Measurements from ENCODE around the gene OXTR.

The OXTR gene

DNA sequence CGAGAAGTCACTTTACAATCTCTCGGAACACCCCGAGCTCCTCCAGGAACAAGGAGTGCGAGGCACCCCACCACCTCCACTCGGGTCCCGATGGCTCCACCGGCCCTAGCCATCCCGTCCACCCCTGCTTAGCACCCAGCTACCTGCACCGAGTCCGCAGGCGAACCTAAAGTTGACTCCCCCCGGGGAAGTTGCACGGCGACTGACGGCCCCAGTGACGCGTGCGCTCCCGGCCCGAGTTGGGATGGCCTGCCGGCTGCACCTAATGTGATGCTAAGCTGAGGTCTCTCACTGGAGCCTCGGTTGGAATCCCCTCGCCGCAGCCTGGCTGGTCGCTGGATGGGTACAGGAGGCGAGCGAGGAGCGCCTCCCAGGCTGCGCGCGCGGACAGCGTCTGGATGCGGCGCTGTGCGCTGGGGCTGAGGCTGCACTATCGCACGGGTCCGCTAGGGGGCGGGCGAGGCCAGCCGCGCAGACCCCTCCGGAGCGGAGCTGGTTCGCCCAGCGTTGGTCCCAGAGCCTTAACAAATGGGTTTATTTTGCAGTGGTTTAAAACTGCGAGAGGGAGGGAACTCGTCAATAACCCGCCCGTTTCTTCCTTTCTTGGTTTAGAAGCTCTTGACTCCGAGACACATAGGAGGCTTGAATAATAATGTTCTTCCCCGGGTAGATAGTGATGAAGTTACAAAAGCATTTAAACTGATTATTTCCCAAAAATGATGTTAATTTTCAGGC is at the start of gene OXTR:
OXTR (minus strand) TSS at position 526 of the 735 bp plus-strand sequence. CDS start 1,426 bp downstream, outside the sequence.
- DNase-seq: peak; percentile 39

GRCh38 chr3:8817486-8817885 is 48.1 kb upstream of the OXTR start:
- no peak for DNase-seq

GRCh38 chr3:8816106-8816505 is 46.7 kb upstream of the OXTR start:
- no peak for DNase-seq

DNA sequence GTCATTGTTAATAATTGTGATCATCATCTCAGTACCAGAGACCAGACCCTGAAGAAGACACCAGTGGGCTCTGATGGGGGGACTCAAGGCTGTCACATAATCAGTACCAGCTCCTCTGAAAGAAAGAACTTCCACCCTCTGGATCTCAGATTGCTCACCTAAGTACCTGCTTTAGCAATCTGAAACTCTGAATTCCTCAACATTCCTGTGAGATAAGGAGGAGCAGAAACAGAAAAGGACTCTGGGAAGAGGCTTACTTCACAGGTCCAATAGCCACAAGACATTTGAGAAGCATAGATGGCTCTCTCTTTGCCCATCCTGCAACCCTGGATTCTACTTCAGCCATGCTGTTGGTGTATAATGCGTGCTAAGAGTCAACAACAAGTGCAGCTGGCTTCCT is 44.0 kb upstream of the OXTR start:
- DNase-seq: no peak

DNA sequence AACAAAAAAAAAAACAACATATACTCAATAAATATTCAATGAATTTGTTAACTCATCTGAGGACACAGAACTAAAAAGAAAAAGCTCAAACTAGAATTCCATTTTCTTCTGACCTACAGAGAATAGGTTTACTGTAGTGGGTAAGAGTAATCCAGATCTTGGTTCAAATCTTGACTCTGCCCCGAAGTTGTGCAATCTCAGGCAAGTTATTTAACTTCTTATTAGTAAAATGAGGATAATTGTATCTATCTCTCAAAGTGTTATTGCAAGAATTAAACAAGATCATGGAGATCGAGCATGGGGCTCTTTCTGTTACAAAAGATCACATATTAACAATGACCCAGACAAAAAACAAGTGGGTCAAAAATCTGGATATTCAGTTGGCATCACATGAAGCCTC is 41.1 kb upstream of the OXTR start:
- DNase-seq: no peak

GRCh38 chr3:8805774-8806173 is 36.4 kb upstream of the OXTR start:
- no peak for DNase-seq

GRCh38 chr3:8802256-8802655 is 32.8 kb upstream of the OXTR start:
- DNase-seq: no peak

DNA sequence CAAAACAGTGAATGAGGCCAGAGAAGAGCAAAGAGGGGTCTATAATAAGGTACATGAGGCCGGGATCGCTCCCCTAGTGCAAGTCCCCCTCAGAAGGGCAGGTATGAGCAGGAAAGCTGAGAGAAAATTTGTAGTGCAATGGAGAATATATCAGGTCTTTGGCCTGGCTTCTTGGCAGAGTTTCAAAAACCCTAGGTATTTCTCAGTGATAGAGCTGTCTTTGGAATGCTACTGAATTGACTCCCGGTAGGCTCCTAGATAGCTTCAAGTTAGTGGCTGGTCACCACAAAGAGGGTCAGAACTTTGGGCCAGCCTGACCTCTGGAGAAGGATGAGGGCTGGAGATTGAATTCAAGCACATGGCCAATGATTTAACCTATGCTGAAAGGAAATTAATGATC is 30.6 kb upstream of the OXTR start:
- no peak for DNase-seq

GRCh38 chr3:8794247-8794646 is 24.8 kb upstream of the OXTR start:
- DNase-seq: no peak

DNA sequence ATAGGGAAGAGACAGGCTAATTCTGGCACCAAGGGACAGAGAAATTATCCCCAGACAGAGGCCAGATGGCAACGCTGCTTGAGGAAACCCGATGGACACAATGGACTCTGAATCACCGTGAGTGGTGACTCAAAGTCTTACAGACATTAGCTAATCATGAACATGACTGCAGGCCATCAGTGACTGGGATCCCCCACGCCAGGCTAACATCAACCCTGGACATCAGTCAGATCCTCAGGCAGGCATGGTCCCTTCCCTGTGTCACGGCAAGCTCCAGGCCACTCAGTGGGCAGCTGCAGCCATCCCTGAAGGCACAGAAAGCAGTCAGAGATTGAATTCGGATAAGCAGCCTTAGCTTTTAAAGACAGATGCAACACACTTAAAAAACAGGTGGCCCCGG is 23.8 kb upstream of the OXTR start:
- no peak for DNase-seq

GRCh38 chr3:8790529-8790928 is 21.1 kb upstream of the OXTR start:
- no peak for DNase-seq

DNA sequence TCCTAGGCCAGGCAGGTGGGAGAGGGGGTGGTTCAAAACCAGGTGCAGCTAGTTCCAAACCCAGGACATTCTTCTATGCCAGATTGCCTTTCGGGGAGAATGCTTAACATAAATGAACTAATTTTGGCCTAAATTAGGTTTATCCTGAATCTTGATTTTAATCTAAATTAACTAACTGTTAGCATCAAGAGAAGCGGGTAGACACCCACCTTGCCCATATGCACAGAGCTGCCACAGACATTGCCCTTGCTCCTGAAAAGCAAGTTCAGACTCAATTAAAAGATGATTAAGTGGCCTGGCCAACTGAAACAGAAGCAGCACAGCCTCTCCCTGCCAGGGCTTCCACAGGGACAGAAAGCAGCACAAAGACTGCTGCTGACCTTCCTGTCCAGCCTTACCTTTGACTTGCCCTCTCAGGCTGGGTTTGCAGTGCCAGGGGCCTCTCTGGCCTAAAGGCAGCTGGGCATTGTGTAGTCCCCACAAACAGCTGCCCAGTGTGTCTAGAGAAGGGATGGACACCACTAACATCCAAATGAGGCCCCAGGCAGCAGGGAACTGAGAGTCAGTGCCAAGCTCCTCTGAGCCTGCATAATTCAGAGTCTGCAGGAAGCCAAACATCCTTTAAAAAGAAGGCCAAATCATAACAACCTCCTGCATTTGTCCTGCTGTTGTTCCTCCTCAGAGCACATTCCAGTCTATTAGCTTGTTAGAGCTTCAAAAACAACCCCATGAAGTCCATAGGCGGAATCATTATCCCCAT is 15.4 kb upstream of the OXTR start:
- no peak for DNase-seq

GRCh38 chr3:8780279-8780678 is 10.9 kb upstream of the OXTR start:
- DNase-seq: no peak

GRCh38 chr3:8778475-8778874 is 9.1 kb upstream of the OXTR start:
- no peak for DNase-seq

DNA sequence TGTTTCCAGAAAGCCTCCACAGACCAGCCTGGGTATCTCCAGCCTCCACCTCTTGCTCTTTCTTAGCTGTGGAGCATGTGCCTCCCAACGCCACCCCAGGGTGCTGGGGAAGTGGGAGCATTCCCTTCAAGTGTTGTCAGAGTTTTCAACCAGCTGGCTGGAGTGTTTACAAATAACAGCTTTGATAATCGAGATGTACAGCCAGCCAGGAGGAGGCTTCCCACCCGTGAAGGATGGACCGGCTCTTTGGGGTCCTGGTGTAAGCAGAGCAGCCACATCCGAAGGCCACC is 8.5 kb upstream of the OXTR start:
- no peak for DNase-seq

GRCh38 chr3:8777201-8777977 is 8.0 kb upstream of the OXTR start:
- DNase-seq: no peak

- no peak for DNase-seq
These were observed 7.0 kb upstream of the OXTR start for GRCh38 chr3:8776406-8776805.

GRCh38 chr3:8775602-8776001 is 6.2 kb upstream of the OXTR start:
- DNase-seq: no peak

- DNase-seq: no peak
These were observed 5.8 kb upstream of the OXTR start for GRCh38 chr3:8775181-8775580.

DNA sequence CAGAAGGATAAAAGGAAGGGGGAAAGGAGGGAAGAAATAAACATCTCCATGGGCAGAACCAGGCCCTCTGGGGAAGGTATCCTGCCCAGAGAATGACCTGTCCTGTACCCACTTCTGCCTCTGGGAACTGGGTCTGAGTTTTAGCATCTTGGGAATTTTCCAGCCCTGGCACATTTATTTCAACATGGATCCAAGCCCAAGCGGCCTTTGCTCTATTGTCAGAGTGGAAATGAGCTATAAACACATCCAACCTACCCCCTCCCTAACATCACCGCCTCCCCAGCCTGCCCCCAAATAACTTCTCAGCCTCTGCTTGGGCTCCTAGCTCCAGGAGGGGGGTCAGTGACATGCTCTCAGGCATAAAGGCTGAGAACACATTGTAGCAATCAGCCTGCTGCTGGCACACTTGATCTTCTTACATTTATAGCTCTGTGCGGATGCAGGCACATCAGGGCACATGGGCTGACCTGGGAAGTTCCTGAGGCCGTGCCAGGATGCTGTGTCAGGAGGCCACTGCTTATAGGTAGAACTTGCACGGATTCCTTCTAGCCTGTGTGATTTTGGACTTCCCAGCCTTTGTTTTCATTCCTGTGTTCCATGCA is 4.6 kb upstream of the OXTR start:
- DNase-seq: no peak

DNA sequence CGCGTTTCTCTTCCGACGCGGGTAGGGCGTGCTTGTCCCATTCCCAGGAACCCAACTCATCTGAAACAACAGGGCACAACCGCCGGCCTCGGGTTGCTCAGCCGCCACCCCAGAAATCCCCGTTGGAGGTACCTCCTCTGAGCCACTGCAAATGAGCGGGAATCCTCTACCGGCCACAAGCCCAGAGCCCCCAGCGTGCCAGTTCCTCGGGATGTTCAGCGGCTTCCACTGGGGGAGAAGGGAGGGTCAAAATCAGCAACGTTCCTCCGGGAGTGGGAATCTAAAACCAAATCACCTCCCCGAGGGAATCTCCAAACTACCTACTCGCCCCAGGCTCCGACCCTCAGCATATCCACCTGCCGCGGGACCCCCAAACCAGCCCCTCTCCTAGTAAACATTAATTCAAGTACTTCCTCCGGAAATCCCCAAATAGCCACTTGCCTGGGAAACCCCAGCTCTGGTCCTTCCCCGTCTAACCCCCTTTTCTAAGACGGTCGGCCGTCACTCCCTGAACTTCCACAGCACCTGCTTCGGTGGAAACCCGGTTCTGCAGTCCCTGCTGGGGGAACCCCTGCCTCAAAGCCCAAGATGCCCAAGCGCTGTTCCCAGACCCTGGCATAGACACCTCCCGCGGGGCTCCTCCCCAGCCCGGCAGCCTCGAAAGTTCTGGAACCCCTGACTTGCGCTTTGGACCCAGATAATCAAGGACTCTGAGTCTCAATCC is 887 bp downstream of the OXTR start:
- DNase-seq: no peak

GRCh38 chr3:8767667-8768363 is 1.6 kb downstream of the OXTR start:
- no peak for DNase-seq

All from NCI-H1436 (cell line).